ENCODE data around the gene NDUFA5.

Gene NDUFA5

GRCh38 chr7:123558289-123558874 is 764 bp upstream of the NDUFA5 start:
- Histone ChIP-seq H3K4me1 (ENCODE audit: control insufficient read depth in 2 of 2, insufficient read depth in 1 of 2, low read depth in 1 of 2, low read length in 2 of 2) (peaks cover 0 to 3% of the 10 kb centered on the region in 2 donors), H2BK5ac (ENCODE audit: low read length) (no peak overlapping the region), H3K9ac (ENCODE audit: low read depth, low read length, poor library complexity) (no peak overlapping the region), H2AK5ac (ENCODE audit: low read depth, low read length) (no peak overlapping the region), H4K8ac (ENCODE audit: low read depth, low read length) (no peak overlapping the region), H4K91ac (ENCODE audit: low read depth, low read length, poor library complexity) (no peak overlapping the region), H2AFZ (ENCODE audit: low read length) (peak overlapping the region; percentile 78), H3K18ac (ENCODE audit: low read length) (no peak overlapping the region), H3K14ac (ENCODE audit: low read length) (no peak overlapping the region), H3K36me3 (replicated peaks in 1 of 2; ENCODE audit: control insufficient read depth in 2 of 2, insufficient read depth in 2 of 2, low read length in 2 of 2) (peaks cover 2 to 30% of the 10 kb centered on the region in 2 donors), H2BK12ac (ENCODE audit: low read length) (no peak overlapping the region), H3K27me3 (ENCODE audit: control insufficient read depth in 3 of 3, insufficient read depth in 3 of 3, low read depth in 1 of 3, low read length in 3 of 3) (no peaks in the 10 kb centered on the region), H3K27ac (replicated peaks; ENCODE audit: low read length) (no peak overlapping the region), H3K23ac (ENCODE audit: low read depth, low read length, poor library complexity) (no peak overlapping the region), H2BK15ac (ENCODE audit: low read length) (no peak overlapping the region), H3K9me3 (replicated peaks in 1 of 2; ENCODE audit: control insufficient read depth in 2 of 2, insufficient read depth in 1 of 2, low read depth in 1 of 2, low read length in 2 of 2) (no peaks in the 10 kb centered on the region), H3K4ac (ENCODE audit: low read length) (no peak overlapping the region), H3K4me2 (ENCODE audit: insufficient read depth, low read length, poor library complexity, severe bottlenecking) (peak overlapping the region; percentile 26), H2BK120ac (ENCODE audit: low read depth, low read length) (no peak overlapping the region), H3K4me3 (ENCODE audit: low read length in 2 of 2) (peak overlapping the region; percentile 69 to 75), H3K79me1 (ENCODE audit: low read depth, low read length) (peaks cover 2% of the 10 kb centered on the region)
- 100% methylated on average over 1 of the region's 4 CpGs; no CpG with 5 or more reads in 1 of the 2 donors for WGBS, 2 donors (ENCODE audit: extremely low coverage in 2 of 2, insufficient read length in 2 of 2, insufficient replicate concordance in 1 of 2)
- DNase-seq (ENCODE audit: low spot score): no peak

DNA sequence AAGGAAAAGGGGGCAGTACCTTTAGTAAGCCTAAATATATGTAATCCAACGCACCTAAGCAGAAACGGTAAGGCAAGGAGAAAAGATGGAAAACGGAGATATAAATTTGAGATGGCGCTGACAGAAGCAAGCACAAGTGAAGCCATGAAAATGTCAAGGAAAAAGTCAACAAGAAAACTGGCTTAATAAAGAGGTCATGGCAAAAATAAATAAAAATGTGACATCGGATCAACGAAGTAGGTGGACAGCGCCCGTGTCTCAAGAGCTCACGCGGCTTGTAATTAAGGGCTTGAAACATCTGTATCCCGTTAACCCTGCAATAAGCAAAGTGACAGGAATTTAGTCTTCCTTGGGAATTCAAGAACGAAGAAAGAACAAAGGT is 611 bp downstream of the NDUFA5 start:
- Histone ChIP-seq H3K4me2 (ENCODE audit: insufficient read depth, low read length, poor library complexity, severe bottlenecking) (peak overlapping the region; percentile 72), H2AFZ (ENCODE audit: low read length) (peak overlapping the region; percentile 78), H3K14ac (ENCODE audit: low read length) (no peak overlapping the region), H3K4me1 (ENCODE audit: control insufficient read depth in 2 of 2, insufficient read depth in 1 of 2, low read depth in 1 of 2, low read length in 2 of 2) (peaks cover 0 to 3% of the 10 kb centered on the region in 2 donors), H2BK15ac (ENCODE audit: low read length) (no peak overlapping the region), H3K23ac (ENCODE audit: low read depth, low read length, poor library complexity) (no peak overlapping the region), H3K9me3 (replicated peaks in 1 of 2; ENCODE audit: control insufficient read depth in 2 of 2, insufficient read depth in 1 of 2, low read depth in 1 of 2, low read length in 2 of 2) (no peaks in the 10 kb centered on the region), H3K4ac (ENCODE audit: low read length) (no peak overlapping the region), H3K27me3 (ENCODE audit: control insufficient read depth in 3 of 3, insufficient read depth in 3 of 3, low read depth in 1 of 3, low read length in 3 of 3) (no peaks in the 10 kb centered on the region), H2BK5ac (ENCODE audit: low read length) (no peak overlapping the region), H3K9ac (ENCODE audit: low read depth, low read length, poor library complexity) (no peak overlapping the region), H3K18ac (ENCODE audit: low read length) (no peak overlapping the region), H3K4me3 (ENCODE audit: low read length in 2 of 2) (peak overlapping the region; percentile 69 to 97), H4K8ac (ENCODE audit: low read depth, low read length) (no peak overlapping the region), H2BK120ac (ENCODE audit: low read depth, low read length) (no peak overlapping the region), H4K91ac (ENCODE audit: low read depth, low read length, poor library complexity) (no peak overlapping the region), H2BK12ac (ENCODE audit: low read length) (no peak overlapping the region), H3K79me1 (ENCODE audit: low read depth, low read length) (peaks cover 2% of the 10 kb centered on the region), H3K27ac (replicated peaks; ENCODE audit: low read length) (no peak overlapping the region), H2AK5ac (ENCODE audit: low read depth, low read length) (no peak overlapping the region), H3K36me3 (replicated peaks in 1 of 2; ENCODE audit: control insufficient read depth in 2 of 2, insufficient read depth in 2 of 2, low read length in 2 of 2) (peaks cover 3 to 42% of the 10 kb centered on the region in 2 donors)
- no CpG with 5 or more reads among the region's 12 CpGs for WGBS, 2 donors (ENCODE audit: extremely low coverage in 2 of 2, insufficient read length in 2 of 2, insufficient replicate concordance in 1 of 2)
- DNase-seq (ENCODE audit: low spot score): no peak

DNA sequence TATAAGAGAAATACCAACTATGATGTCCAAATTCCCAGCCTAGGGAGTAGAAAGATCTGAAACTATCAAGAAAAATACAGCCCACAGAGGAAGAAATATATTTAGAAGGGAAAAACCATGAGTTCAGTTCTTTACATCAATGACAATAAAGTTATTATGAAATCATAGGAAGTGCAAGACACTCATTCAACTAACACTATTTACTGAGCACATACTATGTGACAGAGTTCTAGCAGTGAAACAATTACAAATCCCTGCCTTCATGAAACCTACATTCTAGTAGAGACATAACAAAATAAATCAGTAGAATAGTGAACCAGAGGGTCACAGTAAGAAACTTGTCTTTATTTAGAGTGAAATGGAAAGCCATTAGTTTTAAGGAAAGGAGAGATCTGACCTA is 2.1 kb downstream of the NDUFA5 start:
- Histone ChIP-seq H2BK120ac (ENCODE audit: low read depth, low read length) (no peak overlapping the region), H3K4ac (ENCODE audit: low read length) (no peak overlapping the region), H3K23ac (ENCODE audit: low read depth, low read length, poor library complexity) (no peak overlapping the region), H3K18ac (ENCODE audit: low read length) (no peak overlapping the region), H3K9me3 (replicated peaks in 1 of 2; ENCODE audit: control insufficient read depth in 2 of 2, insufficient read depth in 1 of 2, low read depth in 1 of 2, low read length in 2 of 2) (no peaks in the 10 kb centered on the region), H3K36me3 (replicated peaks in 1 of 2; ENCODE audit: control insufficient read depth in 2 of 2, insufficient read depth in 2 of 2, low read length in 2 of 2) (peaks cover 3 to 54% of the 10 kb centered on the region in 2 donors), H2BK5ac (ENCODE audit: low read length) (no peak overlapping the region), H3K27ac (replicated peaks; ENCODE audit: low read length) (no peak overlapping the region), H2AK5ac (ENCODE audit: low read depth, low read length) (no peak overlapping the region), H3K4me2 (ENCODE audit: insufficient read depth, low read length, poor library complexity, severe bottlenecking) (no peak overlapping the region), H2BK15ac (ENCODE audit: low read length) (no peak overlapping the region), H2BK12ac (ENCODE audit: low read length) (no peak overlapping the region), H3K4me1 (ENCODE audit: control insufficient read depth in 2 of 2, insufficient read depth in 1 of 2, low read depth in 1 of 2, low read length in 2 of 2) (peaks cover 0 to 3% of the 10 kb centered on the region in 2 donors), H3K14ac (ENCODE audit: low read length) (no peak overlapping the region), H4K8ac (ENCODE audit: low read depth, low read length) (no peak overlapping the region), H3K27me3 (ENCODE audit: control insufficient read depth in 3 of 3, insufficient read depth in 3 of 3, low read depth in 1 of 3, low read length in 3 of 3) (no peaks in the 10 kb centered on the region), H4K91ac (ENCODE audit: low read depth, low read length, poor library complexity) (no peak overlapping the region), H3K4me3 (ENCODE audit: low read length in 2 of 2) (no peak overlapping the region), H2AFZ (ENCODE audit: low read length) (no peak overlapping the region), H3K9ac (ENCODE audit: low read depth, low read length, poor library complexity) (no peak overlapping the region), H3K79me1 (ENCODE audit: low read depth, low read length) (peaks cover 2% of the 10 kb centered on the region)
- no peak for DNase-seq (ENCODE audit: low spot score)

DNA sequence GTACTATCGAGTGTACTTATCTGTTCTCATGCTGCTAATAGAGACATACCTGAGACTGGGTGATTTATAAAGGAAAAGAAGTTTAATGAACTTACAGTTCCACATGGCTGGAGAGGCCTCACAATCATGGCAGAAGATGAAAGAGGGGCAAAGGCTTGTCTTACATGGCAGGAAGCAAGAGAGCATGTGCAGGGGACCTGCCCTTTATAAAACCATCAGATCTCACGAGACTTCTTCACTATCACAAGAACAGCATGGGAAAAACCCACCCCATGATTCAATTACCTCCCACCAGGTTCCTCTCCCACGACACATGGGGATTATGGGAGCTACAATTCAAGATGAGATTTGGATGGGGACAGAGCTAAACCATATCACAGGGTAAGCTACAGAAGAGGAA is 4.5 kb downstream of the NDUFA5 start:
- no peak overlapping the region for H2AFZ ChIP-seq (ENCODE audit: low read length)
- H3K18ac ChIP-seq (ENCODE audit: low read length): no peak overlapping the region
- H3K4ac ChIP-seq (ENCODE audit: low read length): no peak overlapping the region
- H3K36me3 ChIP-seq (replicated peaks in 1 of 2; ENCODE audit: control insufficient read depth in 2 of 2, insufficient read depth in 2 of 2, low read length in 2 of 2): peaks cover 6 to 77% of the 10 kb centered on the region in 2 donors
- H3K27me3 ChIP-seq (ENCODE audit: control insufficient read depth in 3 of 3, insufficient read depth in 3 of 3, low read depth in 1 of 3, low read length in 3 of 3): no peaks in the 10 kb centered on the region
- no peak overlapping the region for H3K27ac ChIP-seq (replicated peaks; ENCODE audit: low read length)
- no peak overlapping the region for H2AK5ac ChIP-seq (ENCODE audit: low read depth, low read length)
- peaks cover 2% of the 10 kb centered on the region for H3K79me1 ChIP-seq (ENCODE audit: low read depth, low read length)
- H2BK15ac ChIP-seq (ENCODE audit: low read length): no peak overlapping the region
- WGBS, 2 donors (ENCODE audit: extremely low coverage in 2 of 2, insufficient read length in 2 of 2, insufficient replicate concordance in 1 of 2): no CpG with 5 or more reads among the region's 3 CpGs
- H3K4me2 ChIP-seq (ENCODE audit: insufficient read depth, low read length, poor library complexity, severe bottlenecking): no peak overlapping the region
- no peak overlapping the region for H4K8ac ChIP-seq (ENCODE audit: low read depth, low read length)
- no peak overlapping the region for H2BK120ac ChIP-seq (ENCODE audit: low read depth, low read length)
- peaks cover 0 to 2% of the 10 kb centered on the region in 2 donors for H3K9me3 ChIP-seq (replicated peaks in 1 of 2; ENCODE audit: control insufficient read depth in 2 of 2, insufficient read depth in 1 of 2, low read depth in 1 of 2, low read length in 2 of 2)
- DNase-seq (ENCODE audit: low spot score): no peak
- H2BK5ac ChIP-seq (ENCODE audit: low read length): no peak overlapping the region
- peaks cover 0 to 3% of the 10 kb centered on the region in 2 donors for H3K4me1 ChIP-seq (ENCODE audit: control insufficient read depth in 2 of 2, insufficient read depth in 1 of 2, low read depth in 1 of 2, low read length in 2 of 2)
- H2BK12ac ChIP-seq (ENCODE audit: low read length): no peak overlapping the region
- no peak overlapping the region for H3K14ac ChIP-seq (ENCODE audit: low read length)
- H4K91ac ChIP-seq (ENCODE audit: low read depth, low read length, poor library complexity): no peak overlapping the region
- no peak overlapping the region for H3K4me3 ChIP-seq (ENCODE audit: low read length in 2 of 2)
- no peak overlapping the region for H3K9ac ChIP-seq (ENCODE audit: low read depth, low read length, poor library complexity)
- H3K23ac ChIP-seq (ENCODE audit: low read depth, low read length, poor library complexity): no peak overlapping the region

All from neuronal stem cell (in vitro differentiated cells).